OCI-LY3 (cell line): Measurements from ENCODE around the gene EVA1A.

ENCODE experiments used
- H2AFZ ChIP-seq: fragments of 200-600, 300-600 bp; shearing (Covaris generic); 2 replicates; pipeline ENCODE4 v1.6.0; 2014; ENCODE audit warnings: antibody characterized with exemption, low read depth, low read length
- H3K27ac ChIP-seq: fragments of 200-600, 300-600 bp; sonication (generic); 2 replicates; pipeline ENCODE4 v1.5.1; 2014; ENCODE audit warnings: mild to moderate bottlenecking, low read length, moderate library complexity, mixed read lengths
- H3K27me3 ChIP-seq: fragments of 200-600, 300-600 bp; sonication (generic); 2 replicates; pipeline ENCODE4 v1.6.1; 2014; ENCODE audit warnings: low read depth, low read length, mixed read lengths
- H3K36me3 ChIP-seq: fragments of 200-600, 300-600 bp; sonication (generic); replicated peaks from 2 replicates; pipeline ENCODE3; 2014; ENCODE audit warnings: low read depth, low read length, mixed read lengths
- H3K4me1 ChIP-seq: fragments of 300-600, 200-600 bp; sonication (generic); 2 replicates; pipeline ENCODE4 v1.6.1; 2014; ENCODE audit warnings: low read length, mixed read lengths
- H3K4me2 ChIP-seq: fragments of 200-600, 300-600 bp; sonication (generic); 2 replicates; pipeline ENCODE4 v1.6.1; 2014; ENCODE audit warnings: low read length, mixed read lengths
- H3K4me3 ChIP-seq: fragments of 300-600, 200-600 bp; sonication (generic); 2 replicates; pipeline ENCODE4 v1.5.1; 2014; ENCODE audit warnings: antibody characterized with exemption, mild to moderate bottlenecking, low read length, moderate library complexity
- H3K79me2 ChIP-seq: fragments of 300-600, 200-600 bp; shearing (Covaris generic); 2 replicates; pipeline ENCODE4 v1.6.1; 2014; ENCODE audit warnings: mild to moderate bottlenecking, low read length, mixed read lengths
- H3K9ac ChIP-seq: fragments of 300-600, 200-600 bp; shearing (Covaris generic); 2 replicates; pipeline ENCODE4 v1.6.0; 2014; ENCODE audit warnings: mild to moderate bottlenecking, low read length, moderate library complexity
- H3K9me3 ChIP-seq: fragments of 200-600, 300-600 bp; shearing (Covaris generic); 2 replicates; pipeline ENCODE4 v1.6.1; 2014; ENCODE audit warnings: low read length, mixed read lengths; ENCODE audit not compliant: insufficient read depth
- H4K20me1 ChIP-seq: fragments of 200-600, 300-600 bp; sonication (generic); 2 replicates; pipeline ENCODE4 v1.6.1; 2016; ENCODE audit warnings: low read length, mixed read lengths; ENCODE audit not compliant: insufficient read depth
- EZH2phosphoT487 ChIP-seq: fragments of 200-600 bp; shearing (Covaris generic); IDR thresholded peaks from 2 replicates; pipeline ENCODE4 v1.6.1; 2018; ENCODE audit warnings: antibody characterized with exemption, mixed run types, low read depth
- TF ChIP-seq, protein P1 (sequence below): fragments of 200-600, 300-600 bp; sonication (generic); IDR thresholded peaks from 2 replicates; pipeline ENCODE4 v1.5.1; 2014; ENCODE audit warnings: antibody characterized with exemption, low read length, low read depth

The EVA1A gene

DNA sequence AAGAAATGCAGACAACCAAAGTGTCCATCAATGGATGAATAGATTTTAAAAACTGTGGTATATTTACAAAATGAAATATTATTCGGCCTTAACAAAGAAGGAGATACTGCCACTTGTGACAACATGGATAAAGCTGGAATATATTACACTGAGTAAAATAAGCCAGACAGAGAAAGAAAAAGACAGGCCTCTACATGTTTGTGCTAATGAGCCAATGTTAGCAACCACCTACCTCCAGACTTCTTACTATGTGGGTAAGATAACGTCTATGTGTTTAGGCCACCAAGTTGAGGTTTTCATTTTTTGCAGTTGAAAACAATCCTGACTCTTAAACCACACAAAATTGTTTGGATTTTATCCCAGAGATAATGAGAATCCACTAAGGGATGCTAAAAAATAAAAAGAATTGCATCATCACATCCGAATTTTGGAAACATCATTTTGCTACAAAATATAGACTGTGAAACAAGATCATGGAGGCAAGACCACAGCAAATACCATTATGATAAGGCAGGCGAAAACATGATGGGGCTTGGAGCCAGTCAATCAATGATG, 47.0 kb downstream of the EVA1A start:
- Histone ChIP-seq H3K4me1 (no peaks in the 10 kb centered on the region), H3K36me3 (no peaks in the 10 kb centered on the region), H3K9ac (no peak overlapping the region), H4K20me1 (no peaks in the 10 kb centered on the region), H3K27me3 (no peaks in the 10 kb centered on the region), H3K27ac (no peak overlapping the region), H2AFZ (no peak overlapping the region), H3K4me2 (no peak overlapping the region), H3K79me2 (no peaks in the 10 kb centered on the region), H3K4me3 (no peak overlapping the region), H3K9me3 (no peaks in the 10 kb centered on the region)
- TF ChIP-seq, protein P1, sequence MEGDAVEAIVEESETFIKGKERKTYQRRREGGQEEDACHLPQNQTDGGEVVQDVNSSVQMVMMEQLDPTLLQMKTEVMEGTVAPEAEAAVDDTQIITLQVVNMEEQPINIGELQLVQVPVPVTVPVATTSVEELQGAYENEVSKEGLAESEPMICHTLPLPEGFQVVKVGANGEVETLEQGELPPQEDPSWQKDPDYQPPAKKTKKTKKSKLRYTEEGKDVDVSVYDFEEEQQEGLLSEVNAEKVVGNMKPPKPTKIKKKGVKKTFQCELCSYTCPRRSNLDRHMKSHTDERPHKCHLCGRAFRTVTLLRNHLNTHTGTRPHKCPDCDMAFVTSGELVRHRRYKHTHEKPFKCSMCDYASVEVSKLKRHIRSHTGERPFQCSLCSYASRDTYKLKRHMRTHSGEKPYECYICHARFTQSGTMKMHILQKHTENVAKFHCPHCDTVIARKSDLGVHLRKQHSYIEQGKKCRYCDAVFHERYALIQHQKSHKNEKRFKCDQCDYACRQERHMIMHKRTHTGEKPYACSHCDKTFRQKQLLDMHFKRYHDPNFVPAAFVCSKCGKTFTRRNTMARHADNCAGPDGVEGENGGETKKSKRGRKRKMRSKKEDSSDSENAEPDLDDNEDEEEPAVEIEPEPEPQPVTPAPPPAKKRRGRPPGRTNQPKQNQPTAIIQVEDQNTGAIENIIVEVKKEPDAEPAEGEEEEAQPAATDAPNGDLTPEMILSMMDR = no peak
- no peak for TF ChIP-seq EZH2phosphoT487

DNA sequence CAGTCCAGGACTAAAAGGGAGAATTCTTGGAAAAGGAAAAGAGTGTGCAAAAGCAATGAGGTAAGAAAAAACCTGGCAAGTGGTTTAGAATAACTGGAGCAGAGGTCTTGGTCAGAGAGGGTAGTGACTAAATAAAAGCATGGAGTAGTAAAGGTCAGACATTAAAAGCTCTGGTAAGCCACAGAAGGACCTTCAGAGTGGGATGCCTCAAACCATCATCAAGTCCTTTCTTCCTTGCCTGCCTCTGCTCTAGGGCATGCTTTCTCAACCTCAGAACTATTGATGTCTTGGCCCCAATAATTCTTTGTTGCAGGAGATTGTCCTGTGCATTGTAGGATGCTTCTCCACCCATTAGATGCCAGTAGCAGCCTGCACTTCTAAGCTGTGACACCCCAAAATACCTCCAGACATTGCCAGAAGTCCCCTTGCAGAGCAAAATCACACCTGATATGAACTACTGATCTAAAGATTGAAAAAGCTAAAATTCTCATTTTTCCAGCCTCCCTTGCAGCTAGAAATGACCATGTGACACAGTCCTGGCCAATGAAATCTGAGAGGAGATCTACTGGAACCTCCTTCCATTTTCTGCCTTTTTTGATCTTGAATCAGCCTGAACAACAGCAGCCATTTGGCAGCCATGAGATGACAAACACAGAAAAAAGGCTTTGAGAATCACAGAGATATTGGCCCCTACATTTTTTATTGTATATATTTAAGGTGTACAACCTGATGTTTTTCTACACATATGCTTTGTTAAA, 48.1 kb downstream of the EVA1A start:
- H3K36me3 ChIP-seq = no peaks in the 10 kb centered on the region
- H3K27me3 ChIP-seq = no peaks in the 10 kb centered on the region
- no peak overlapping the region for H3K27ac ChIP-seq
- no peak overlapping the region for H3K4me3 ChIP-seq
- no peak overlapping the region for H3K4me2 ChIP-seq
- no peaks in the 10 kb centered on the region for H4K20me1 ChIP-seq
- TF ChIP-seq EZH2phosphoT487 = no peak
- TF ChIP-seq, protein P1 = no peak
- H2AFZ ChIP-seq = no peak overlapping the region
- H3K9ac ChIP-seq = no peak overlapping the region
- H3K9me3 ChIP-seq = no peaks in the 10 kb centered on the region
- H3K79me2 ChIP-seq = no peaks in the 10 kb centered on the region
- H3K4me1 ChIP-seq = no peaks in the 10 kb centered on the region

DNA sequence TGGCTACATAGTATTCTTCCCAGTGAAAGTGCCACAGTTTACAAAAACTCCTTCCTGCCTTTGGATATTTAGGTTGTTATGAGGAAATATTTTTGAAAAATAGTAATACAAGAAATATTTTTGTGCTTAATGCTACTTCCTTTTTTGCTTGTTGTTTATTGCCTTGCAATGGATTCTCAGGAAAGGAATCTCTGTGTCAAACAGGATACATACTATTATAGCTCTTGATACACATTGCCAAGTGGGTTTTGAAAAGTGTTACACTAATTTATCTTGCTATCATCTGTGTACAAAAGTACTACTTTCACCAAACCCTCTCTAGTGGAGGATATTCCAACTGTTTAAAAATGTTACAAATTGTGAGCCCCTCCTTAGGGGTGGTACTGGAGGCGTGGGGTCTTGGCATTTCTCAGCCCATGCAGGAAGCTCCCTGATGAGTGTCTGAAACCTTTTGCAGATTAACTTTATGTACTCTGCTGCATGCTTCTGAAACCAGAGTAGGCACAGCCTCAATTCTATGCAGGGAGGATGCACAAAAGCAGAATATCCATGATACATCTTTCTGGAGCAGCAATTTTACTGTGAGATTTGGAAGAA, 54.5 kb downstream of the EVA1A start:
- no peak overlapping the region for H3K9ac ChIP-seq
- no peak for TF ChIP-seq EZH2phosphoT487
- TF ChIP-seq, protein P1 = no peak
- no peaks in the 10 kb centered on the region for H3K9me3 ChIP-seq
- H3K4me2 ChIP-seq = no peak overlapping the region
- H3K27me3 ChIP-seq = no peaks in the 10 kb centered on the region
- no peak overlapping the region for H2AFZ ChIP-seq
- H3K36me3 ChIP-seq = no peaks in the 10 kb centered on the region
- no peaks in the 10 kb centered on the region for H3K79me2 ChIP-seq
- H3K4me1 ChIP-seq = no peaks in the 10 kb centered on the region
- no peak overlapping the region for H3K27ac ChIP-seq
- H4K20me1 ChIP-seq = no peaks in the 10 kb centered on the region
- no peak overlapping the region for H3K4me3 ChIP-seq

DNA sequence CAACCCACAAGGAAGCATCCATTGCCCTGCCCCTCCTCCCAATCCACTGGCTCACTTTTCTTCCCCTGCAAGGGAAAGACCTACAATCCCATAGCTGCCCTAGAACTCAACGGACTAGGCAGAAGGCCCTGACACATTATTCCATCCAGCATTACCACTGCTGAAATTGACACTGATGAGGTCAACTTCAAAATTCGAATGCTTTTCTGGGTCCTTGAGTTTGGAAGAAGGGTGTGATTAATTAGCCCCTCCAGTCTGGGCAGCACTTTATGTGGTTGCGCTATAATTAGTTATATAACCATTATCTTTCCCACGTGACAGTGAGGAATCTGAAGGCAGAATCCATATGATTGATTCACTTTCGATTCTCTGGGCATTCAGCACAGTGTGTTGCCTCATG, 55.7 kb downstream of the EVA1A start:
- H4K20me1 ChIP-seq = no peaks in the 10 kb centered on the region
- no peaks in the 10 kb centered on the region for H3K36me3 ChIP-seq
- H3K79me2 ChIP-seq = no peaks in the 10 kb centered on the region
- H3K9ac ChIP-seq = no peak overlapping the region
- H3K27ac ChIP-seq = no peak overlapping the region
- H3K9me3 ChIP-seq = no peaks in the 10 kb centered on the region
- TF ChIP-seq, protein P1 = no peak
- no peak for TF ChIP-seq EZH2phosphoT487
- H2AFZ ChIP-seq = no peak overlapping the region
- no peak overlapping the region for H3K4me3 ChIP-seq
- no peaks in the 10 kb centered on the region for H3K4me1 ChIP-seq
- no peaks in the 10 kb centered on the region for H3K27me3 ChIP-seq
- H3K4me2 ChIP-seq = no peak overlapping the region
